Measurements from ENCODE around the gene PAPPA2. TPM values are rescaled to one million over a fixed set of nuclear protein-coding genes. Genes with fewer than 3 reads are reported as not detected.

PAPPA2 gene
- total RNA-seq, 1 experiment from 2014 or later: 0.03 TPM

- Histone ChIP-seq H3K4me3 (ENCODE audit: low read depth in 2 of 2, low read length in 2 of 2) (no peak overlapping the region), H3K27ac (ENCODE audit: low read length) (no peak overlapping the region), H3K4me1 (ENCODE audit: control insufficient read depth, insufficient read depth, low read length) (no peaks in the 10 kb centered on the region), H3K9me3 (ENCODE audit: control insufficient read depth, insufficient read depth, low read depth, low read length) (no peaks in the 10 kb centered on the region), H3K27me3 (ENCODE audit: control insufficient read depth, insufficient read depth, low read length) (no peaks in the 10 kb centered on the region), H3K36me3 (ENCODE audit: control insufficient read depth, insufficient read depth, low read length) (no peaks in the 10 kb centered on the region)
- POLR2A ChIA-PET: no interaction called here
- TF ChIP-seq, protein P1, sequence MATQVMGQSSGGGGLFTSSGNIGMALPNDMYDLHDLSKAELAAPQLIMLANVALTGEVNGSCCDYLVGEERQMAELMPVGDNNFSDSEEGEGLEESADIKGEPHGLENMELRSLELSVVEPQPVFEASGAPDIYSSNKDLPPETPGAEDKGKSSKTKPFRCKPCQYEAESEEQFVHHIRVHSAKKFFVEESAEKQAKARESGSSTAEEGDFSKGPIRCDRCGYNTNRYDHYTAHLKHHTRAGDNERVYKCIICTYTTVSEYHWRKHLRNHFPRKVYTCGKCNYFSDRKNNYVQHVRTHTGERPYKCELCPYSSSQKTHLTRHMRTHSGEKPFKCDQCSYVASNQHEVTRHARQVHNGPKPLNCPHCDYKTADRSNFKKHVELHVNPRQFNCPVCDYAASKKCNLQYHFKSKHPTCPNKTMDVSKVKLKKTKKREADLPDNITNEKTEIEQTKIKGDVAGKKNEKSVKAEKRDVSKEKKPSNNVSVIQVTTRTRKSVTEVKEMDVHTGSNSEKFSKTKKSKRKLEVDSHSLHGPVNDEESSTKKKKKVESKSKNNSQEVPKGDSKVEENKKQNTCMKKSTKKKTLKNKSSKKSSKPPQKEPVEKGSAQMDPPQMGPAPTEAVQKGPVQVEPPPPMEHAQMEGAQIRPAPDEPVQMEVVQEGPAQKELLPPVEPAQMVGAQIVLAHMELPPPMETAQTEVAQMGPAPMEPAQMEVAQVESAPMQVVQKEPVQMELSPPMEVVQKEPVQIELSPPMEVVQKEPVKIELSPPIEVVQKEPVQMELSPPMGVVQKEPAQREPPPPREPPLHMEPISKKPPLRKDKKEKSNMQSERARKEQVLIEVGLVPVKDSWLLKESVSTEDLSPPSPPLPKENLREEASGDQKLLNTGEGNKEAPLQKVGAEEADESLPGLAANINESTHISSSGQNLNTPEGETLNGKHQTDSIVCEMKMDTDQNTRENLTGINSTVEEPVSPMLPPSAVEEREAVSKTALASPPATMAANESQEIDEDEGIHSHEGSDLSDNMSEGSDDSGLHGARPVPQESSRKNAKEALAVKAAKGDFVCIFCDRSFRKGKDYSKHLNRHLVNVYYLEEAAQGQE (IDR thresholded peaks at IDR 0.05; ENCODE audit: insufficient read depth in 1 of 2, low read depth in 2 of 2, low read length in 1 of 2): no peak
- TF ChIP-seq SIN3A (IDR thresholded peaks at IDR 0.05; ENCODE audit: borderline replicate concordance, insufficient read depth, low read depth, low read length): no peak
- no peak for TF ChIP-seq TCF7L2 (IDR thresholded peaks at IDR 0.05; ENCODE audit: low read depth, low read length)
- TF ChIP-seq CTCF (IDR thresholded peaks at IDR 0.05): no peak
- CTCF ChIA-PET: no interaction called here
- in situ Hi-C loops (cut with HindIII; ENCODE audit: low pct_unique_long_range_greater_than_20kb, low sequenced_read_pairs): no loop called here
- DNase-seq (ENCODE audit: low read depth, low spot score) (no peak), ATAC-seq (no peak)
- BruUV-seq (replicated peaks): no TSS peak
- intact Hi-C loops (cut with micrococcal nuclease; ENCODE audit: unreplicated experiment): no loop called here
Observed at GRCh38 chr1:176669782-176670181, 206.8 kb downstream of the PAPPA2 start.

DNA sequence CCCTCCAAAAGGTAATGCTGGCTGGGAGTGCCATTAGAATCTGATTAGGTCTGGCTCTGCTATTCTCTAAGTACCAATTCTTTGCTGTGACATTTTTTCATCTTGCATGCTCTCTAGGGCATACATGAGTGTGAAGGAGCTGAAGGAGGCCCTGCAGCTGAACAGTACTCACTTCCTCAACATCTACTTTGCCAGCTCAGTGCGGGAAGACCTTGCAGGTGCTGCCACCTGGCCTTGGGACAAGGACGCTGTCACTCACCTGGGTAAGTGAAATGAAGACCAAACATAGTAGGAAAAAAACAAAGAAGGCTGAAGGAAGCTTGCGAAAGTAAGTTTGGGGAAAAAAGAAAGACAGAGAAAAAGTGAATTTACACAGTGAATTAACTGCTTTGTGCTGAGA is 207.9 kb downstream of the PAPPA2 start:
- intact Hi-C loops (cut with micrococcal nuclease; ENCODE audit: unreplicated experiment): no loop called here
- H3K27me3 ChIP-seq (ENCODE audit: control insufficient read depth, insufficient read depth, low read length): no peaks in the 10 kb centered on the region
- H3K4me1 ChIP-seq (ENCODE audit: control insufficient read depth, insufficient read depth, low read length): no peaks in the 10 kb centered on the region
- in situ Hi-C loops (cut with HindIII; ENCODE audit: low pct_unique_long_range_greater_than_20kb, low sequenced_read_pairs): no loop called here
- DNase-seq (ENCODE audit: low read depth, low spot score): no peak
- no peak overlapping the region for H3K4me3 ChIP-seq (ENCODE audit: low read depth in 2 of 2, low read length in 2 of 2)
- POLR2A ChIA-PET: no interaction called here
- ATAC-seq: no peak
- H3K27ac ChIP-seq (ENCODE audit: low read length): no peak overlapping the region
- TF ChIP-seq SIN3A (IDR thresholded peaks at IDR 0.05; ENCODE audit: borderline replicate concordance, insufficient read depth, low read depth, low read length) (no peak), POLR2AphosphoS5 (IDR thresholded peaks at IDR 0.05; ENCODE audit: low read depth, low read length) (no peak), CTCF (IDR thresholded peaks at IDR 0.05) (no peak), TCF7L2 (IDR thresholded peaks at IDR 0.05; ENCODE audit: low read depth, low read length) (no peak)
- TF ChIP-seq, protein P1 (IDR thresholded peaks at IDR 0.05; ENCODE audit: insufficient read depth in 1 of 2, low read depth in 2 of 2, low read length in 1 of 2): no peak
- BruUV-seq (replicated peaks): no TSS peak
- no peaks in the 10 kb centered on the region for H3K9me3 ChIP-seq (ENCODE audit: control insufficient read depth, insufficient read depth, low read depth, low read length)
- CTCF ChIA-PET: no interaction called here
- H3K36me3 ChIP-seq (ENCODE audit: control insufficient read depth, insufficient read depth, low read length): no peaks in the 10 kb centered on the region
